Naive thymus-derived CD4-positive, alpha-beta T cell (primary cell): ENCODE measurements around the gene RPL27. TPM values are rescaled to one million over a fixed set of nuclear protein-coding genes. Genes with fewer than 3 reads are reported as not detected.
A peak's percentile ranks its signal among the peaks of the same experiment; 100 is the strongest.
"Not testable (repeated sequence)": the region's sequence is repeated elsewhere in the genome, so short reads cannot be mapped to it uniquely, and the experiment has no call there.

Experiments used
- ATAC-seq: fragments of 150-1000 bp; cut with Tn5 transposase; 2 replicates; pipeline ENCODE4 v1.10.0; 2021; ENCODE audit warnings: mild to moderate bottlenecking, moderate library complexity
- CTCF ChIA-PET: fragments of 350-600 bp; sonication (Branson Sonifier 250); formaldehyde crosslinking; loops from one replicate; lab custom pipeline; 2021; ENCODE audit warnings: antibody characterized with exemption; lab: Charles Lee
- POLR2A ChIA-PET: fragments of 350-600 bp; sonication (Branson Sonifier 250); formaldehyde crosslinking; loops from one replicate; lab custom pipeline; 2021; ENCODE audit warnings: antibody characterized with exemption, inconsistent platforms; lab: Charles Lee
- DNase-seq, 9 donors: peaks; one replicate each; pipeline versions ENCODE4 v3.0.0 to v3.0.0-alpha.2; 2020 to 2022; ENCODE audit warnings: mixed read lengths in 1 of 9
- H3K27ac ChIP-seq: one replicate; pipeline ENCODE4 v1.7.0; 2013; ENCODE audit warnings: mild to moderate bottlenecking, low read depth, low read length, moderate library complexity
- H3K27me3 ChIP-seq, 2 donors: one replicate each; pipeline ENCODE4 v1.7.0; 2013; ENCODE audit warnings: low read length in 2 of 2, mild to moderate bottlenecking in 2 of 2, moderate library complexity in 2 of 2; ENCODE audit not compliant: control insufficient read depth in 2 of 2, insufficient read depth in 2 of 2
- H3K36me3 ChIP-seq, 3 experiments: 1 replicate in 2 of 3; 2 replicates in 1 of 3; pipeline ENCODE4 v1.7.0; 2013; ENCODE audit warnings: low read length in 3 of 3, mild to moderate bottlenecking in 3 of 3, moderate library complexity in 1 of 3; ENCODE audit not compliant: insufficient read depth in 3 of 3, control insufficient read depth in 2 of 3
- H3K4me1 ChIP-seq, 2 donors: one replicate each; pipeline ENCODE4 v1.7.0; 2013; ENCODE audit warnings: low read length in 2 of 2, mild to moderate bottlenecking in 2 of 2, moderate library complexity in 1 of 2; ENCODE audit not compliant: control insufficient read depth in 2 of 2, insufficient read depth in 2 of 2
- H3K4me3 ChIP-seq: 2 replicates; pipeline ENCODE4 v1.7.0; 2013; ENCODE audit warnings: mild to moderate bottlenecking, low read length
- H3K9me3 ChIP-seq, 3 experiments: 1 replicate in 2 of 3; 2 replicates in 1 of 3; pipeline ENCODE4 v1.7.0; 2013; ENCODE audit warnings: low read length in 3 of 3; ENCODE audit not compliant: control insufficient read depth in 2 of 3
- H3K27ac Mint-ChIP-seq, 9 donors: one replicate each; pipeline ENCODE4 v1.8.0; 2020 to 2022; ENCODE audit warnings: mixed read lengths in 9 of 9, mild to moderate bottlenecking in 8 of 9, moderate library complexity in 5 of 9, inconsistent platforms in 2 of 9
- H3K27me3 Mint-ChIP-seq, 5 donors: one replicate each; pipeline ENCODE4 v1.8.0; 2021 to 2022; ENCODE audit warnings: mixed read lengths in 5 of 5, mild to moderate bottlenecking in 1 of 5
- H3K36me3 Mint-ChIP-seq, 5 donors: one replicate each; pipeline ENCODE4 v1.8.0; 2020 to 2022; ENCODE audit warnings: mixed read lengths in 5 of 5, mild to moderate bottlenecking in 3 of 5, inconsistent platforms in 1 of 5
- H3K4me1 Mint-ChIP-seq, 7 donors: one replicate each; pipeline ENCODE4 v1.8.0; 2020 to 2022; ENCODE audit warnings: mixed read lengths in 7 of 7, mild to moderate bottlenecking in 3 of 7, inconsistent platforms in 1 of 7
- H3K4me3 Mint-ChIP-seq, 10 donors: one replicate each; pipeline ENCODE4 v1.8.0; 2020 to 2022; ENCODE audit warnings: mild to moderate bottlenecking in 10 of 10, mixed read lengths in 10 of 10, moderate library complexity in 6 of 10, inconsistent platforms in 2 of 10
- H3K9me3 Mint-ChIP-seq, 11 donors: one replicate each; pipeline ENCODE4 v1.8.0; 2020 to 2022; ENCODE audit warnings: mixed read lengths in 11 of 11, mild to moderate bottlenecking in 4 of 11, inconsistent platforms in 1 of 11, moderate library complexity in 1 of 11
- intact Hi-C, 2 donors: fragments of 100-400 bp; cut with micrococcal nuclease; formaldehyde crosslinking; loops; one replicate each; pipeline ENCODE4 v1.15.1; 2023
- polyA plus RNA-seq, 2 donors: library from polyadenylated mRNA; unstranded; fragments of 300-500 nt; fragmentation: Illumina TruSeq; gene quantifications; one replicate each; pipeline ENCODE4 v1.2.3, GENCODE V29; 2021
- total RNA-seq, 6 experiments: library from RNA in 5 of 6; stranded (reverse) in 5 of 6; gene quantifications; 1 replicate in 5 of 6; 2 replicates in 1 of 6; pipeline ENCODE4 v1.2.3 and lab custom pipeline; 2021 to 2026

The RPL27 gene
- total and polyA plus RNA-seq, 7 experiments from 2014 or later, result 951 to 2,713 (median 1,834) TPM

- Histone ChIP-seq H3K4me1 (no peaks in the 10 kb centered on the region), H3K27ac (no peak overlapping the region), H3K27me3 (no peaks in the 10 kb centered on the region), H3K4me3 (no peak overlapping the region), H3K9me3 (no peaks in the 10 kb centered on the region), H3K36me3 (peaks cover 19 to 67% (median 27%) of the 10 kb centered on the region in 3 experiments)
- ATAC-seq (no peak), DNase-seq (no peak)
- Mint-ChIP-seq H3K4me3 (no peak overlapping the region), H3K9me3 (no peaks in the 10 kb centered on the region), H3K27me3 (no peaks in the 10 kb centered on the region), H3K4me1 (peaks cover 0 to 3% (median 0%) of the 10 kb centered on the region in 7 donors), H3K36me3 (peaks cover 11 to 38% (median 20%) of the 10 kb centered on the region in 5 donors), H3K27ac (no peak overlapping the region)
- CTCF ChIA-PET, result no interaction called here
- intact Hi-C loops, result no loop called here
- POLR2A ChIA-PET, result no interaction called here
Observed at GRCh38 chr17:42991471-42991870, 6.7 kb upstream of the RPL27 start.

DNA sequence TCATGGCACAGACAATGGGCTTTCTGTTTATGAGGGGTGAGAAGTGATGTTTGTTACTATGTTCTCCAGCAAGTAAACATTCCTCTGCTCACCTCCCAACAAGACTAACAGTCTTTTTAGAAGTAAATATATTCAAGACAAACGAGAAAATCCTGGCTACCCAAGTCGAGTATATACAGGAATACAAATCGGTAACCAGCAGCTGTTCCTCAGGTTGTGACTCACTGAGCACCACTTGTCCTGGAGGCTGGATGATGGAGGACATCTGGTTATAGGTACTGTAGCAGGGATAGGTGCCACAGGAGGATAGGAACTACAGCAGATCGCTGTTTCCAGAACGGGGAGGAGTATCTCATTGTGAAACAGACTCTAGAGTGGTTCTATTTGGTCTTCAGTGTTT is 5.3 kb upstream of the RPL27 start:
- H3K36me3 Mint-ChIP-seq, result peaks cover 8 to 35% (median 11%) of the 10 kb centered on the region in 5 donors
- ATAC-seq (no peak), DNase-seq (no peak)
- no peaks in the 10 kb centered on the region for H3K27me3 ChIP-seq
- peaks cover 19 to 55% (median 27%) of the 10 kb centered on the region in 3 experiments for H3K36me3 ChIP-seq
- intact Hi-C loops, result no loop called here
- no peaks in the 10 kb centered on the region for H3K9me3 Mint-ChIP-seq
- POLR2A ChIA-PET, result interaction anchor here (0.6 kb wide), 1 partner anchor 368 kb away, joined by 3 read pairs; no protein-coding TSS in a partner anchor
- no peak overlapping the region for H3K27ac ChIP-seq
- H3K27me3 Mint-ChIP-seq, result no peaks in the 10 kb centered on the region
- CTCF ChIA-PET, result no interaction called here
- H3K4me3 Mint-ChIP-seq, result no peak overlapping the region
- peaks cover 2 to 9% (median 7%) of the 10 kb centered on the region in 7 donors for H3K4me1 Mint-ChIP-seq
- no peak overlapping the region for H3K4me3 ChIP-seq
- H3K9me3 ChIP-seq, result no peaks in the 10 kb centered on the region
- peaks cover 5 to 6% of the 10 kb centered on the region in 2 donors for H3K4me1 ChIP-seq
- peak overlapping the region in 2 of 9 donors; percentile 28 to 38 for H3K27ac Mint-ChIP-seq

DNA sequence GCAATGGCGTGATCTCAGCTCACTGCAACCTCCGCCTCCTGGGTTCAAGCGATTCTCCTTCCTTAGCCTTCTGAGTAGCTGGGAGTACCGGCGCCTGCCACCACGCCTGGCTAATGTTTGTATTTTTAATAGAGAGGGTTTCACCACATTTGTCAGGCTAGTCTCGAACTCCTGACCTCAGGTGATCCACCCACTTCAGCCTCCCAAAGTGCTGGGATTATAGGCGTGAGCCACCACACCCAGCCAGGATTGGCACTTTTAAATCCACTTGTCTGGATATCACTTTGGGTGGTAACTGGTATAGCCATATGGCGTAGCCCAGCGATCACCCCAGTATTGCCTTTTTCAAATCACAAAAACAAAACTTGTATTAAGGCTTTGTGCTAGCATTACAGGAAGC is 4.3 kb upstream of the RPL27 start:
- H3K36me3 Mint-ChIP-seq, result peaks cover 8 to 25% (median 12%) of the 10 kb centered on the region in 5 donors
- H3K9me3 Mint-ChIP-seq, H3K27ac ChIP-seq, DNase-seq, H3K4me3 Mint-ChIP-seq, H3K27me3 ChIP-seq, intact Hi-C loops, H3K4me3 ChIP-seq, H3K4me1 ChIP-seq, H3K27me3 Mint-ChIP-seq, H3K9me3 ChIP-seq, POLR2A ChIA-PET, ATAC-seq: not testable (repeated sequence)
- H3K36me3 ChIP-seq, result peaks cover 19 to 44% (median 22%) of the 10 kb centered on the region in 3 experiments
- H3K4me1 Mint-ChIP-seq, result peaks cover 5 to 14% (median 12%) of the 10 kb centered on the region in 7 donors
- CTCF ChIA-PET, result interaction anchor here (0.9 kb wide), 1 partner anchor 348 kb away, joined by 3 read pairs; no protein-coding TSS in a partner anchor
- H3K27ac Mint-ChIP-seq, result peak overlapping the region in 5 of 9 donors; percentile 9 to 36 (median 22)

DNA sequence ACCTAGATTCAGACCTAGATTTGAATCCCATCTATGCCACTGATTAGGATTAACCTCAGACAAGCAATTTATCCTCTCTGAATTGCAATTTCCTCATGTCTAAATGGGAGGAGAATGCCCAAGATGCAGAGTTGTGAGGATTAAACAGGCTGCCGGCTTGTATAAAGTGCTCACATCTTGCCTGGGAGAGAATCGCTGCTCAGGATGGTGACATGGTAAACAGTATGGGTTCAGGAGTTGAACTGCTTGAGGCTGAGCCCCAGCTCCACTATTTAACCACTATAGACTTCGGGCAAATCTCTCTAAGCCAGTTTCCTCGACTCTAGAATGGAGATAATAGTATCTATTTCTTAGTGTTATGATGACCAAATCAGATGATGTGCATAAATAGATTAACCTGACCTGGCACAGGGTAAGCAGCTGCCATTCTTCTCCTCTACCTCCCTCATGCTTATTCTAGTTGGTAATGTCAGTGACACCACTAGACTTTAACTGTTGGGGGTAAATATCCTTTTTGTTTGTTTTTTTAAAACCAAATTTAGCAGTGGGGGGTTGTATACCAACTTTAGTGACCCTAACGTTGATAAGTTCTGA is 732 bp upstream of the RPL27 start:
- peak overlapping the region; percentile 9 to 100 (median 98) for H3K27ac Mint-ChIP-seq
- no peak for ATAC-seq
- DNase-seq, result no peak
- H3K4me1 Mint-ChIP-seq, result peaks cover 16 to 29% (median 24%) of the 10 kb centered on the region in 7 donors
- ChIA-PET POLR2A (interaction anchor here (0.6 to 3.4 kb wide), 33 partner anchors 10 to 1017 kb away, joined by 3 to 68 read pairs (median 7); partner anchors contain the start of genes ARL4D, BECN1, DHX8 and DNAJC7), CTCF (interaction anchor here (0.8 to 2.4 kb wide), 10 partner anchors 10 to 487 kb away, joined by 3 to 10 read pairs (median 6); partner anchors contain the start of genes DHX8, IFI35 and TMEM106A)
- Histone ChIP-seq H3K9me3 (no peaks in the 10 kb centered on the region), H3K27ac (peak overlapping the region; percentile 59), H3K4me3 (peak overlapping the region; percentile 12), H3K27me3 (no peaks in the 10 kb centered on the region), H3K4me1 (peaks cover 15 to 18% of the 10 kb centered on the region in 2 donors), H3K36me3 (peaks cover 5 to 36% (median 5%) of the 10 kb centered on the region in 3 experiments)
- H3K9me3 Mint-ChIP-seq, result no peaks in the 10 kb centered on the region
- peaks cover 0 to 27% (median 14%) of the 10 kb centered on the region in 5 donors for H3K36me3 Mint-ChIP-seq
- no peaks in the 10 kb centered on the region for H3K27me3 Mint-ChIP-seq
- intact Hi-C loops, result loop anchor here in 1 of 2 donors (5.0 kb wide), 2 partner anchors 420 to 485 kb away; partner anchors contain the start of genes DHX8 and PSMC3IP
- H3K4me3 Mint-ChIP-seq, result peak overlapping the region in 9 of 10 donors; percentile 74 to 98 (median 94)

GRCh38 chr17:42999003-42999525 is 845 bp downstream of the RPL27 start:
- Histone ChIP-seq H3K4me3 (peak overlapping the region; percentile 91), H3K27ac (peak overlapping the region; percentile 97), H3K9me3 (no peaks in the 10 kb centered on the region), H3K27me3 (no peaks in the 10 kb centered on the region), H3K4me1 (peaks cover 15 to 18% of the 10 kb centered on the region in 2 donors), H3K36me3 (peaks cover 8 to 38% (median 10%) of the 10 kb centered on the region in 3 experiments)
- no peak for DNase-seq
- Mint-ChIP-seq H3K27ac (peak overlapping the region; percentile 89 to 100 (median 99)), H3K27me3 (no peaks in the 10 kb centered on the region), H3K4me1 (peaks cover 17 to 29% (median 24%) of the 10 kb centered on the region in 7 donors), H3K36me3 (peaks cover 0 to 22% (median 17%) of the 10 kb centered on the region in 5 donors), H3K4me3 (peak overlapping the region; percentile 74 to 98 (median 95)), H3K9me3 (no peaks in the 10 kb centered on the region)
- ATAC-seq, result no peak
- ChIA-PET CTCF (interaction anchor here (0.9 to 2.4 kb wide), 5 partner anchors 12 to 485 kb away, joined by 3 to 10 read pairs (median 6); partner anchors contain the start of genes DHX8 and TMEM106A), POLR2A (interaction anchor here (0.5 to 3.4 kb wide), 22 partner anchors 8 to 1199 kb away, joined by 3 to 68 read pairs (median 9); partner anchors contain the start of genes BECN1, DHX8, DNAJC7 and IFI35)
- intact Hi-C loops, result loop anchor here (2.0 to 5.0 kb wide), 5 partner anchors 166 to 483 kb away; partner anchors contain the start of genes PSME3 (in 2 of the 2), DHX8 (in 1 of the 2), PSMC3IP (in 1 of the 2) and RETREG3 (in 1 of the 2)

GRCh38 chr17:43000894-43001293 is 2.7 kb downstream of the RPL27 start:
- CTCF ChIA-PET, H3K27me3 ChIP-seq, ATAC-seq, intact Hi-C loops, H3K9me3 Mint-ChIP-seq, H3K4me3 Mint-ChIP-seq, H3K9me3 ChIP-seq, H3K27me3 Mint-ChIP-seq, DNase-seq, H3K4me3 ChIP-seq: not testable (repeated sequence)
- Mint-ChIP-seq H3K36me3 (peaks cover 0 to 21% (median 17%) of the 10 kb centered on the region in 5 donors), H3K4me1 (peaks cover 21 to 29% (median 24%) of the 10 kb centered on the region in 7 donors), H3K27ac (peak overlapping the region in 3 of 9 donors; percentile 59 to 70 (median 65))
- POLR2A ChIA-PET, result interaction anchor here (1.4 kb wide), 1 partner anchor 171 kb away, joined by 4 read pairs; no protein-coding TSS in a partner anchor
- H3K36me3 ChIP-seq, result peaks cover 8 to 38% (median 10%) of the 10 kb centered on the region in 3 experiments
- peaks cover 15 to 18% of the 10 kb centered on the region in 2 donors for H3K4me1 ChIP-seq
- peak overlapping the region; percentile 97 for H3K27ac ChIP-seq
